Lung (tissue), 12 donors: ENCODE measurements around the gene RABGAP1L. TPM values are rescaled to one million over a fixed set of nuclear protein-coding genes. Genes with fewer than 3 reads are reported as not detected.
A peak's percentile ranks its signal among the peaks of the same experiment; 100 is the strongest.

Experiments
- ATAC-seq: fragments of 200-7000 bp; cut with Tn5 transposase; one replicate; pipeline ENCODE4 v1.9.1; 2020; ENCODE audit warnings: moderate number of reproducible peaks; ENCODE audit not compliant: insufficient read depth, low FRiP score
- DNase-seq, 3 donors: peaks; one replicate each; pipeline ENCODE4 v3.0.0-alpha.2; 2013 to 2017
- H3K27ac ChIP-seq, 2 donors: one replicate each; pipeline ENCODE4 v1.5.1; 2013; ENCODE audit warnings: mild to moderate bottlenecking in 2 of 2, moderate library complexity in 2 of 2, control low read depth in 1 of 2, inconsistent platforms in 1 of 2, low read depth in 1 of 2, low read length in 1 of 2
- H3K27me3 ChIP-seq, 3 donors: one replicate each; pipeline ENCODE4 v1.5.1; 2013; ENCODE audit warnings: low read length in 2 of 3; ENCODE audit not compliant: control insufficient read depth in 3 of 3, insufficient read depth in 3 of 3
- H3K36me3 ChIP-seq, 4 donors: one replicate each; pipeline ENCODE4 v1.5.1; 2013; ENCODE audit warnings: low read length in 4 of 4, mild to moderate bottlenecking in 1 of 4, moderate library complexity in 1 of 4; ENCODE audit not compliant: control insufficient read depth in 4 of 4, insufficient read depth in 4 of 4
- H3K4me1 ChIP-seq, 5 donors: one replicate each; pipeline ENCODE4 v1.5.1; 2013; ENCODE audit warnings: low read length in 5 of 5, mild to moderate bottlenecking in 2 of 5, moderate library complexity in 1 of 5; ENCODE audit not compliant: control insufficient read depth in 5 of 5, insufficient read depth in 5 of 5
- H3K4me3 ChIP-seq: one replicate; pipeline ENCODE4 v1.5.1; 2013; ENCODE audit warnings: mild to moderate bottlenecking, control low read depth, moderate library complexity
- H3K9ac ChIP-seq, 2 donors: one replicate each; pipeline ENCODE4 v1.5.1; 2013; ENCODE audit warnings: low read length in 2 of 2, control low read depth in 1 of 2; ENCODE audit not compliant: insufficient read depth in 1 of 2
- H3K9me3 ChIP-seq, 4 donors: one replicate each; pipeline ENCODE4 v1.5.1; 2013; ENCODE audit warnings: low read length in 3 of 4, mild to moderate bottlenecking in 1 of 4, moderate library complexity in 1 of 4; ENCODE audit not compliant: control insufficient read depth in 4 of 4, insufficient read depth in 3 of 4
- CTCF ChIP-seq: IDR thresholded peaks from 2 replicates; pipeline ENCODE4 v1.5.1; 2012; ENCODE audit warnings: mild to moderate bottlenecking; ENCODE audit errors: control extremely low read depth, extremely low read depth
- WGBS, 2 donors: extraction: QIAGEN DNeasy Blood & Tissue Kit; methylation state at CpG; one replicate each; pipeline ENCODE4 v1.1.7; 2013; 5-methylcytosine and 5-hydroxymethylcytosine counted together
- polyA plus RNA-seq, 2 donors: library from polyadenylated mRNA; stranded (reverse); fragments of 200-250 nt; gene quantifications; one replicate each; pipeline ENCODE4 v1.2.1, GENCODE V29; 2013
- total RNA-seq, 2 donors: library from RNA; depleted of rRNA in 1 of 2; stranded (reverse); fragments of >200 nt in 1 of 2; gene quantifications; one replicate each; pipeline ENCODE4 v1.2.1, GENCODE V29; 2014 to 2021
- donor health status: control.
- donor health status: control.
- donor health status: Bipolar disorder and iron deficiency.
- donor health status: healthy.
- donor health status: DM: yes; HTN: yes; CAD: no.

Gene RABGAP1L
- total and polyA plus RNA-seq, 4 donors: 16.0 to 123 (median 44.5) TPM

DNA sequence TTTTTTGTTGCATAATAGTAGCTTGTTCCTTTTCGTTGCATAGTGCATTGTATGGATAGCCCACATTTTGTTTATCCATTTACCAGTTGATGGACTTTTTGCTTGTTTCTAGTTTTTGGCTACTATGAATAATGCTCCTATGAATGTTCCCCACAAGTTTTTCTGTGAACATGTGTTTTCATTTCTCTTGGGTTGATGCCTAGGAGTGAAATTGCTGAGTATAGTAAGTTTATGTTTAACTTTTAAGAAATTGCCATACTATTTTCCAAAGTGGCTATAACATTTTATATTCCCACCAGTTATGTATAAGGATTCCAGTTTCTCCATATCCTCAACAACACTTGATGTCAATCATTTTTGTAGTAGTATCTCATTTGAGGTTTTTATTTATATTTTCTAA is 755.7 kb downstream of the RABGAP1L start:
- H3K9me3 ChIP-seq: no peaks in the 10 kb centered on the region
- peak in 1 of 3 donors; percentile 21 for DNase-seq
- no peak overlapping the region for H3K27ac ChIP-seq
- no peak overlapping the region for H3K9ac ChIP-seq
- H3K27me3 ChIP-seq: no peaks in the 10 kb centered on the region
- peaks cover 0 to 3% (median 0%) of the 10 kb centered on the region in 4 donors for H3K36me3 ChIP-seq
- TF ChIP-seq CTCF: no peak
- ATAC-seq: no peak
- WGBS, 2 donors: 16 to 45% methylated on average over 1 of the region's 1 CpG
- H3K4me3 ChIP-seq: no peak overlapping the region
- peaks cover 0 to 11% (median 0%) of the 10 kb centered on the region in 5 donors for H3K4me1 ChIP-seq

DNA sequence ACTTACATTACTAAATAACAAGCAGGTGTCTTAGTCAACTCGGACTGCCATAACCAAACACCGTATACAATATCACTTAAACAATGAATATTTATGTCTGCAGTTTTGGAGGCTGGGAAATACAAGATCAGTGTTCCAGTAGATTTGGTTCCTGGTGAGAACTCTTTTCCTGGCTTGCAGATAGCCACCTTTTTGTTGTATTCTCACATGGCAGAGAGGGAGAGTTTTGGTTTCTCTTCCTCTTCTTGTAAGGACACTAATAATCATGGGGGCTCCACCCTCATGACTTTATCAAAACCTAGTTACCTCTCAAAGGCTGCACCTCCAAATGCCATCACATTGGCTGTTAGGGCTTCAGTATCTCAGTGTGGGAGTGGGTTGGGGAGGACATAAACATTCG is 757.5 kb downstream of the RABGAP1L start:
- TF ChIP-seq CTCF: no peak
- 89 to 92% methylated on average over 3 of the region's 3 CpGs for WGBS, 2 donors

GRCh38 chr1:174920093-174920492 is 760.8 kb downstream of the RABGAP1L start:
- no peaks in the 10 kb centered on the region for H3K27me3 ChIP-seq
- no peak for TF ChIP-seq CTCF
- H3K4me3 ChIP-seq: no peak overlapping the region
- 96% methylated on average over 1 of the region's 1 CpG for WGBS, 2 donors
- no peaks in the 10 kb centered on the region for H3K4me1 ChIP-seq
- DNase-seq (no peak), ATAC-seq (no peak)
- no peaks in the 10 kb centered on the region for H3K36me3 ChIP-seq
- no peak overlapping the region for H3K27ac ChIP-seq
- H3K9me3 ChIP-seq: no peaks in the 10 kb centered on the region
- H3K9ac ChIP-seq: no peak overlapping the region

More for the DNA sequence above, 757.5 kb downstream of the RABGAP1L start:
- H3K4me3 ChIP-seq: no peak overlapping the region
- no peaks in the 10 kb centered on the region for H3K27me3 ChIP-seq
- ATAC-seq (no peak), DNase-seq (no peak)
- H3K36me3 ChIP-seq: no peaks in the 10 kb centered on the region
- H3K9ac ChIP-seq: no peak overlapping the region
- no peak overlapping the region for H3K27ac ChIP-seq
- peaks cover 0 to 11% (median 0%) of the 10 kb centered on the region in 5 donors for H3K4me1 ChIP-seq
- no peaks in the 10 kb centered on the region for H3K9me3 ChIP-seq

DNA sequence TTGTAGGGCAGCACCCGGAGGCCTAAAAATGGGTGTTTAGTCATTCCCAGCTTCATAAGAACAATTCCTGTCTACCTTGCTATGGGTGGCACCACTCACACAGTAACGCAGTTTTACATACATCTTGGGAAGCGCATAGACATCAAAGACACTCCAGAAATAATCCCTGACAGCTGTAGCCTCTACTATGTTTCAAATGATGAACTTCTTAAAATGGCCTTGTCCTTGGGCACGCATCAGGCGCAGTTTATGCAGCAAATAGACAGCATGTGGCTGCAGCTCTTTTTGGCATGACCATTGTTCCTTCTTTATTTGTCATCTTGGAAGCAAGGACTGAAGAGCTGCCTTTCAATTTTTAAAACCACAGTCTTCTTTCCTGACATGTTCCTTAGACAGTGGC is 762.8 kb downstream of the RABGAP1L start:
- TF ChIP-seq CTCF: no peak
- no peak overlapping the region for H3K4me3 ChIP-seq

More for the DNA sequence above, 762.8 kb downstream of the RABGAP1L start:
- Histone ChIP-seq H3K9ac (no peak overlapping the region), H3K9me3 (no peaks in the 10 kb centered on the region), H3K4me1 (no peaks in the 10 kb centered on the region), H3K36me3 (no peaks in the 10 kb centered on the region), H3K27ac (no peak overlapping the region), H3K27me3 (no peaks in the 10 kb centered on the region)
- DNase-seq (no peak), ATAC-seq (no peak)
- 99% methylated on average over 5 of the region's 5 CpGs for WGBS, 2 donors
